ENCODE measurements around the gene FBXO11.
"Not testable (repeated sequence)": the region's sequence is repeated elsewhere in the genome, so short reads cannot be mapped to it uniquely, and the experiment has no call there.

Gene FBXO11

DNA sequence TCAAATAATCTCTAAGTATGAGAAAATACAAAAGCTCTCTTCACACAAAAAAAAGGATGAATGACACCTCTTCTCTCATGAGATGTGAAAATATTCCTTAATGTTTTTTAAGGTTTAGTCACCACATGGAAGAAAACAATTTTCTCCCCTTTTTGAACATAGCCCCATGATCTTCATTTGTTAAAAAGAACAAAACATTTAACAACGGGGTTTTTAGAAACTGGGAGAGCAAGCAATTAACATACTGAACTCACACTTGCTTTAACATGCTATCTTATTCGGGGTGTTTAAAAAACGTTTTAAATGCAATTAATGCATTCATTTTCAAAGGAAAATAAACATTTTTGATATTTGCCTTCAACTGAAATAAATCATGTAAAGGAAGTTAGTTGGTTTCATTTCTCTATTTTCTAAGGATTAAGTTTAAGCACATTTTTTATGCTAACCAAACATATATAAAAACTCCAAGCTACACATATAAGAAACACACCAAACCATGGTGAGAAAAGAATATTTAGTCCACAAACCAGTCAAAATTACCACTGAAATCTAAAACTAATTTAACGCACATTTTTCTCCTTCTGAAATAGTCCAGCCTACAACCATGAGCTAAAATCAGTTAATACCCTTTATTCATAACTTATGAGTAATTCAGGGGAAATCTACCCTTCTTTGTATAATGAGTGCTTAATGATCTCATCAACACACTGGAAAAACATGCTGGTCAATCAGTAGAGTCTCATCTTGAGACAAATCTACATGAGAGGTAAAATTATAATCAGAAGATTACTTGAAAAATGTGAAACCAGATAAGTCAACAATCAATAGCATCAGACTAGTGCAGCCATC, 8.2 kb downstream of the FBXO11 start:
- DNase-seq: no peak

DNA sequence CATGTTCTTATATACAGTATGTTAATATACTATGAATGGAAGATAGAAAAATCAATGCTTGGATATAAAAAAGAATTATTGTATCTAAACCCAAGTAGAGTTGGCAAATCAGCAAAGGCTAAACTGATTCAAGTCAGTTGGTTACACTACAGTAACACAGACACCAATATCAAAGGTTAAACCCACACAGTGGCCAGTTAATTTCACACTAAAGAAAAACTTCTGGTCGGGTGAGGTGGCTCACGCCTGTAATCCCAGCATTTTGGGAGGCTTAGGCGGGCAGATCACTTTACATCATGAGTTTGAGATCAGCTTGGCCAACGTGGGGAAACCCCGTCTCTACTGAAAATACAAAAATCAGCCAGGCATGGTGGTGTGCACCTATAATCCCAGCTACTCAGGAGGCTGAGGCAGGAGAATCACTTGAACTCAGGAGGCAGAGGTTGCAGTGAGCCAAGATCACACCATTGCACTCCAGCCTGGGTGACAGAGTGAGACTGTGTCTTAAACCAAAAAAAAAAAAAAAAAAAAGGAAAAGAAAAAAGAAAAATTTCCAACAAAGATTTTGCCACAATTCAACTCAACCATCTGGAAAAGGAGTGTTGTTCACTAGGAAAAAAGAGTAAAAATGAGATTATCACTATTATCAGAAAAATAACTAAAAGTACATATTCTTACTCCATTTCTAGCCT, 9.0 kb downstream of the FBXO11 start:
- DNase-seq: not testable (repeated sequence)

DNA sequence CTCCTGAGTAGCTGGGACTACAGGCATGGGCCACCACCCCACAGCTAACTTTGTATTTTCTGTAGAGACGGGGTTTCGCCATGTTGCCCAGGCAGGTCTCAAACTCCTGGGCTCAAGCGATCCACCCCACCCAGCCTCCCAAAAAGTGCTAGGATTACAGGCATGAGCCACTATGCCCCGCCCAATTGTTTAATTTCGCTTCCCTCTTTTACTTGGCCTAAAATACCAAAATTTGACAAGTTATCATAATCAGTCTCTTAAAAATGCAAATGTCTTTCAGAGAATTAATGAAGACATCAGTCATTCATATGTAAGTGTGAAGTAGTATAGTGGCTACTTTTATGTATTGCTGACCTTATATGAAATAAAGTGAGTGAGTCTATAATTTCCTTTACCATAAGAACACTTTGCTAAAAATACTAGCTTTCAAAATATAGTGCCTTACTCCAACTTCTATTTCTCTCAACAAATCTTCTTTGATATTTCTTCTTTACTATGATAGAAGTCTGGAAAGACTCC, 9.8 kb downstream of the FBXO11 start:
- no peak for DNase-seq

DNA sequence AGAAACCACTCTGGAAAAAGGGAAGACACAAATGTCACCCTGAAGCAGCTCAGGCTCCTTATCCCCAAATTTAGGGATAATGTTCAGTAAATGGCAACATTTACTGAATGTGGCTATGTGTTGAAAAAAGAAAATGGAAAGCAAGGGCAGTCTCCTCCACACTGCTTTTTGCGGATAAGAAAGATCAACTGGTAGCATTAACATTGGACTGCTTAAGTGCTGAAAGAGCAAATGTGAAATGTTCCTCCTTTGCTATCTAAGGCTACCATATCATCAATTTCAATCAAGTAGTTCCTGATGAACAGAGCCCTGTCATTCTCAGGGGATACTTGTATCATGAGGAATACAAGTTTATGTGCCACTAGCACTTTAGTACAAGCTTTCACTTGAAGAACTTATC, 12.5 kb downstream of the FBXO11 start:
- DNase-seq: no peak

DNA sequence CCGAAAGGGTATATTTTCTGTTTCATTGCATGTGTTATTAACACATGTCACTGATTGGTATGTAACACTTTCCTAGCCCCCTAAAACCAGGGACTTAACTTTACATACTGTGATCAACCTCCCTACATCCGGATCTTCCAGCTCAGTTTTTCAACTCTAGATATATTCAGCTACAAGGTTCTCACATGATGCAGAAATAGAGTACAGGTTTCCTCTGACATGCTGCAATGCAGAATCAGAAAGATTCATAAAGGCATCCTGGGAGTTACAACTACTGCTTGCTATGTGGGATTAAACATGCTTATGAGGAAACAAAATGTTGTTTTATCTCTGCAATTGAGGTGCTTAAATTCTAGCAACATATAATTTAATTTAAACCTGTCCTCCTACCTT, 14.0 kb downstream of the FBXO11 start:
- no peak for DNase-seq

DNA sequence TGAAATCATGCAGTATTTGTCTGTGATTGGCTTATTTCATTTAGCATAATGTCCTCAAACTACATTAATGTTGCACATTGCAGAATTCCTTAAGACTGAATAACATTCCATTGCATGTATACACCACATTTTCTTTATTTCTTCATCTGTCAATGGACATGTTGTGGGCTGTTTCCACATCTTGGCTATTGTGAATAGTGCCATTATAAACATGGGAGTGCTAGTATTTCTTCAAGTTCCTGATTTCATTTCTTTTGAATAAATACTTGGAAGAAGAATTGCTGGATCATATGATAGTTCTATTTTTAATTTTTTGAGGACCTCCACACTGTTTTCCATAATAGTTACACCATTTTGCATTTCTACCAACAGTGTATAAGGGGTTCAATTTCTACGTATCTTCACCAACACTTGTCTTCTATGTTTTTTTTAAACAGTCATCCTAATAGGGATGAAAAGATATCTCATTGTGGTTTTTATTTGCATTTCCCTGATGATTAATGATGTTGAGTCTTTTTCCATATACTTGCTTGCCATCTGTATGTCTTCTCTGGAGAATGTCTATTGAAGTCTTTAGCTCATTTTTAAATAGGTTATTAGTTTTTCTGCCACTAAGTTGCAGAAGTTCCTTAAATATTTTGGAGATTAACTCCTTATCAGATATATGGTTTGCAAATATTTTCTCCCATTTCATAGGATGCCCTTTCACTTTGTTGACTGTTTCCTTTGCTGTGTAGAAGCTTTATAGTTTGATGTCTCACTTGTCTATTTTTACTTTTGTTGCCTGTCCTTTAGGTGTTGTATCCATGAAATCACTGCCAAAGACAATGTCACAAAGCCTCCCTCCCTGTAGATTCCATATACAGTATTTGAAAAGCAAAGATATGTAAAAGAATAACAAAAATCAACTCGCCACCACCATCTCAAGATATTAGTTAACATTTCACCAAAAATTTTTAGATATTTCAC, 14.6 kb downstream of the FBXO11 start:
- no peak for DNase-seq

DNA sequence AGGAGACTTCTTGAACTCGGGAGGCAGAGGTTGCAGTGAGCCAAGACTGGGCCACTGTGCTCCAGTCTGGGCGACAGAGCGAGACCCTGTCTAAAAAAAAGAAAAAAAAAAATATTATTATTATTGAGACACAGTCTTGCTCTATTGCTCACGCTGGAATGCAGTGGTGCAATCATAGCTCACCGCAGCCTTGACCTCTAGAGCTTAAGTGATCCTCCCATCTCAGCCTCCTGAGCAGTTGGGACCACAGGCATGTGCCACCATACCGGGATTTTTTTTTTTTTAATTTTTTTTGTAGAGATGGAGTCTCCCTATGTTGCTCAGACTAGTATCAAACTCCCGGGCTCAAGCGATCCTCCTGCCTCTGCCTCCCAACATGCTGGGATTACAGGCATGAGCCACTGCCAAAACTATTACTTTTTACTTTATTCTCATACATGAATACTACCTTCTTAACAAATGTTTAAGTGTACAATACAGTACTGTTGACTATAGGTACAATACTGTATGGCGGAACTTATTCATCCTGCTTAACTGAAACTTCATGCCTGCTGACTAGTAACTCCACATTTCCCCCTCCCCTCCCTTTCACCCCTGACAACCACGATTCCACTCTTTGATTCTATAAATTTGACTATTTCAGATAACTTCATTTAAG, 15.5 kb downstream of the FBXO11 start:
- no peak for DNase-seq

DNA sequence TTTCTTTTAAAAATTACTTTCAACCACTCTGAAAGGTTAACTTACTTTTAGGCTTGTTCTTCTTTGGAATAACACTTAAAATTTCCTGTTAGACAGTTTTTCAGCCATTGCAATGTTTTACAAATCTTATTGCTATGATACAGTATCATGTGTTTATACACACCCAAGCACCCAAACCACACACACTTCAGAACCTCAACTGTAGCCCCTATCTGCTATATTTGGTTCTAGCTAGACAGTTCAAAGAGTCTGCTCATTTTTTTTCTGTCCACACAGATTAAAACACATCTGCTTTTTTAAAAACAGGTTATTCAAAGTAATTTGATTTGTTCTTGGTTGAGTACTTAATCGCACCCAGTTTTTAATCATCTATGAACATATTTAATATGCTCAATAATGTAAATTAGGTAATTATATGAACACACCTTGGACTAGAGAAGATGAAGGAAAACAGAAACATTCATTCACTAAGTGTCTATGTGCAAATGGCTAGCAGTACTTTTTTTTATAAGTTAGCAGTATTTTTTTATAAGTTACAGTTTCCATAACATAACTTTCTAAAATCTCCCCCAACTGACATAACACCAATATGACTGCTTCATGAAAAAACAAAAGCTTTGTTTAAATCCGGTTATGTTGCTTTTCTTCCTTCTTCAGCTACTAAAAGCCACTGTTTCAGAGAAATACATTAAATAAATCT, 17.6 kb downstream of the FBXO11 start:
- DNase-seq: no peak

DNA sequence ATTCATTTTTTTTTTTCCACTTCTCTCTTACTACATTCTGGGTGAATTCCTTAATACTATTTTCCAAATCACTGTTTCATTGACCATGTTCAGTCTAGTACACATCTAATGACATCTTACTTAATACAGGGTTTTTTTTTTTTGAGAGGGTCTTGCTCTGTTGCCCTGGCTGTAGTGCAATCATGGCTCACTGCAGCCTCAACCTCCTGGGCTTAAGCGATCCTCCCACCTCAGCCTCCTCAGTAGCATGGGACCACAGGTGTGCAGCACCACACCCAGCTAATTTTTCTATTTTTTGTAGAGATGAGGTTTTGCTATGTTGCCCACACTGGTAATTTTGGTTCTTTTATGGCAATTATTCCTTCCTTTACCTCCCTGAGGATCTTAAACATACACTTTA, 29.4 kb downstream of the FBXO11 start:
- no peak for DNase-seq

DNA sequence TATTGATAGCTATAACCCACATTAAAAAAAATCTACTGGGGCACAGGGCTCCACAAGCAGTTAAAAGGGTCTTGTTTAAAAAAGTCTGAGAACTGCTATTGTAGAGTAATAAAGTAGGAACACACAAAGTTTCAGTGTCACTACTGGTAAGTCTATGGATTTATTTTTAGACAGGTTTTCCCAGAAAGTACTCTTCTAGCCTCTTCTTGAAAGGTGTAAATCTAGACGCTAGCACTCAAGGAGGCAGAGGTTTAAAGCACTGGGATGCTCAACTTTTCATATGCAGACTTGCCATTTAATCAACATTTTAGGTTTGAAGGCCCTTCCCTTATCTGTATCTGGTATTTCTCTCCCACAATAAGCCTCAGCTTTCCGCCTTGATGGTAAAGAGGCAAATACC, 33.4 kb downstream of the FBXO11 start:
- DNase-seq: no peak

DNA sequence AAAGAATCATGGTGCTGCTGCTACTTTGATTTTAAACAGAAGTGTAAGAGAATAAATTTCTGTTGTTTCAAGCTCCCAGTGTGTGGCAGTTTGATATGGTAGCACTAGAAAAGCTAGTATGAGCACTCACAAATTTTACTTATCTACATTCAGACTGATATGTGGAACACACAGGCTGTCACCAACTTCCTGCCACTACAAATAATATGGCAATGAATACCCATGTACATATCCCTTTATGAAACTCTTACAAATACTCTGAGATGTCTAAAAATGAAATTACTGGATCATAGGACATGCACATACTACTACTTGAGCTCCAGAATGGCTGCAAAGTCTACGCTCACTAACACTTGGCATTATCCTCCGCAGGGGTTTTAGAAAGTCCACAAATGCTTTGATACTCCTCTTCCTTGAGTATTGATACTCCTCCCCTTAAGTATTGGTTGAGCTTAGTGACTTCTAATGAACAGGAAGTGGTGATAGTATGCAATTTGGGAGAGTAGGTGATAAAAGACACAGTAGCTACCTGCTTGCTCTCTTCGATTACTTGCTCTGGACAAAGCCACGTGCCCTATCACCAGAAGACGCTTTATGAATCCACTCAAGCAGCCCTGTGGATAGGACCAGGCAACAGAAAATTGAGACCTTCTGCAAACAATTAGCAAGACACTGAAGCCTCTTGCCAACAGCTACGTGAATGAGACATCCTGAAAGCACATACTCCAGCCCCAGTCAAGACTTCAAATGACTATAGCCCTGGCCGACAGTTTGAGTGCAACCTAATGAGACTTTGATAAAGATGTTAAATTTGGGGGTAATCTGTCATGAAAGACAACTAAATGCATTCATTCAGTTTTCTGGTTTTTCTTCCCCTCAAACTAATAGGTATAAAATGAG, 35.4 kb downstream of the FBXO11 start:
- no peak for DNase-seq

DNA sequence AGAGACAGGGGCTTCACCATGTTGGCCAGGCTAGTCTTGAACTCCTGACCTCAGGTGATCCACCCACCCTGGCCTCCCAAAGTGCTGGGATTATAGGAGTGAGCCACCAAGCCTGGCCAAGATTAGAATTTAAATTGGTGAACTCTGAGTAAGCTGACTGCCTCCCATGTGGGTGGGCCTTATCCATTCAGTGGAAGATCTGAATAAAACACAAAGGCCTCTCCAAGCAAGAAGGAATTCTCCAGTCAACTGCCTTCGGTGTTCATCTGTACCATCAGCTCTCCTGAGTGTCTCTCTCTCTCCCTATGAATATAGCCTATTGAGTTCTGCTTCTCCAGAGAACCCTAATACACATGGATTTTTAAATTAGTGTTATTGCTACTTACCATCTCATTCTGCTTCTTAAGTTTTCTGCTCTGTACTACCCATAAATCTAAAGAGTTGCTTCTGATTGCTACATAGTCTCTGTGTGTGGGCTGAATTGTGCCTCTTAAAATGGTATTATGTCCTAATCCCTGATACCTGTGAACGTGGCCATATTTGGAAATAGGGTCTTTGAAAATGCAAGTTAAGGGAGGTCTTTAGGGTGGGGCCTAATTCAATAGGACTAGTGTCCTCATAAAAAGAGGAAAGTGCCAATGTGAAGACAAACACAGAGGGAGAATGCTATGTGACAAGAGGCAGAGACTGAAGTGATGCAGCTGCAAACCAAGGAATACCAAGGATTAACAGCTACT, 36.3 kb downstream of the FBXO11 start:
- DNase-seq: no peak

DNA sequence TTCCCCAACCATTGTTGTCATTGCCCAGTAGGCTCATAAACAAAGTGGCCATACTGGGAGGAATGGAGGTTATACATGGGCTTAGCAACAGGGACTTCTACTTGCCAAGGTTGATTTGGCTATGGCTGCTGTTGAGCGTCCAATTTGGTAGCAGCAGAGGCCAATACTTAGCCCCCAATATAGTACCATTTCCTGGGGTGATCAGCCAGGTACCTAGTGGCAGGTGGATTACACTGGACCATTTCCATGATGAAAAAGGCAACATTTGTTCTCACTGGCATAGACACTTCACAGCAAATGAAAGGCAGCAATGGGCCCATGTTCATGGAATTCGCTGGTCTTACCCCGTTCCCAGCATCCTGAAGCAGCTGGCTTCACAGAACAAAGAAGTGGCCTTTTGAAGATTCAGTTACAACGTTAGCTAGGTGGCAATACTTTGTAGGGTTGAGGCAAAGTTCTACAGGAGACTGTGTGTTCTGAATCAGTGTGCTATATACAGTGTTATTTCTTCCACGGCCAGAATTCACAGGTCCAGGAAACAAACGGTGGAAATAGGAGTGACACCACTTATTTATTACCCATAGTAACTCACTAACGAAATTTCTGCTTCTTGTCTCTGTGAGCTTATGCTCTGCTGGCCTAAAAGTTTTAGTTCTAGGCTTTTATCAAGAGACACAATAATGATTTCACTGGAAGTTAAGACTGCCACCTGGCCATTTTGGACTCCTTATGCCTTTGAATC, 37.5 kb downstream of the FBXO11 start:
- DNase-seq: no peak

DNA sequence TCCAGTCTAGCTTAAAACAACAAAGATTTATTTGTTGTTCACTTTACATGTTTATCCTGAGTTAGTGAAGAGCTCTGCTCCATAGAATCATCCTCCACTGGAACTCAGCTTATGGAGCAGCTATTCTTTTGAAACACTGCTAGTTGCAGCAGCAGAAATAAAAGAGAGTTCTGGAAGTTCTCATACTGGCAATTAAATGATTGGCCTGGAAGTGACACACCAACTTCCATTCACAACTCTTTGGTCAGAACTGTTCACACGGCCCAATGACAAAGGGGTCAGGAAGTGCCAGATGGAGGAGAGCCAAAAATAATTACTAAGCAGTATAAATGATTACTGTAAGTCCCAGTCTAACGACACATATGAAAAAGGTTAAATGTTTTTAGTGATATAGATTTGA, 39.1 kb downstream of the FBXO11 start:
- no peak for DNase-seq

DNA sequence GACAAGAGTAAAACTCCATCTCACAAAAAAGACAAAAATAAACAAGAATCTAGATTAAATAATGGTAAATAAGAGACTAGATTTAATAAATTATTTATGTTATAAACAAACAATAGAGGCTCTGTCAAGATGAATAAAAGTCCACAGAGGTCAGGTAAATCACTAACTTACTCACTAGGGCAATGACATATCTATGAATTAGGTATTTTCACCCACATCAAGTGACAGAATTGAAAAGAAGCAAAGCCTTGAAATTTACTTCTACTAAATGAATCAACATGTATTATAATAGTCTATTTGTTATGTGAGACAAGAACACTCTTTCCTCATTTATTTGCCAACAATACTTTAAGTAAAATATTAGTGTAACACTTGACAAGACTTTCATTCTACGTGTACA, 41.7 kb downstream of the FBXO11 start:
- no peak for DNase-seq

DNA sequence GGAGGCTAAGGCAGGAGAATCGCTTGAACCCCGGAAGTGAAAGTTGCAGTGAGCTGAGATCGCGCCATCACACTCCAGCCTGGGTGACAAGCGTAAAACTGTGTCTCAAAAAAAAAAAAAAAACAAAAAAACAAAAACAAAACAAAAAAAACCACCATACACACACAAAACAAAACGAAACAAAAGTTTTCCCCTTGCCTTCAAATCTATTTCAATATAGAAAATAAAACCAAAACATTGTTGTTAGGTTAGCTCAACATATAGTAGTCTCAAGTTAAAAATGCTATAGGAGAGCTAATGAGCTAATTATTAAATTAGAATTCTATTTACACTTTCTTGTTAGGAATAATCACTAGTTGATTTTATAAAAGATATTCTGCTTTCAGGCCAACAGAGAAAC, 43.3 kb downstream of the FBXO11 start:
- no peak for DNase-seq

DNA sequence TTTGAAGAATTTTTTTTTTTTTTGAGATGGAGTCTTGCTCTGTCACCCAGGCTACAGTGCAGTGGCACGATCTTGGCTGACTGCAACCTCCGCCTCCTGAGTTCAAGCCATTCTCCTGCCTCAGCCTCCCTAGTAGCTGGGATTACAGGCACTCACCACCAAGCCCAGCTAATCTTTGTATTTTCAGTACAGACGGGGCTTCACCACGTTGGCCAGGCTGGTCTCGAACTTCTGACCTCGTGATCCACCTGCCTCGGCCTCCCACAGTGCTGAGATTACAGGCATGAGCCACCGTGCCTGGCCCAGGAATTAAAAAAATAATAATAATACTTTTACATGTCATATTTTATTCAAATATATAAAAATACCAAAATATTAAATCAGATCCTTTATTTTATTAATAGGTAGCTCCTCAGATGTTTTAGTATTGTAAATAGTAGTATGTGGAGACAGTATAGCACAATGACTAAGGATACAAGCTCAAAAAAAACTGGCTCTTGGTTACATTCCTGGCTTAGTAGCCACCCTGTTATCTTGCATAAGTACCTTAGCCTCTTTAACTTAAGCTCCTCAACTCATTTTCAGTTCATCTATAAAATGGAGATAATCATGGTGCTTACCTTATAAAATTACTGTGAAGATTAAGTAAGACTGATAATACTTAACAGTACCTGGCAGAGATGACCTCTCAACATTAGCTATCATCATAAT, 53.1 kb downstream of the FBXO11 start:
- not testable (repeated sequence) for DNase-seq

DNA sequence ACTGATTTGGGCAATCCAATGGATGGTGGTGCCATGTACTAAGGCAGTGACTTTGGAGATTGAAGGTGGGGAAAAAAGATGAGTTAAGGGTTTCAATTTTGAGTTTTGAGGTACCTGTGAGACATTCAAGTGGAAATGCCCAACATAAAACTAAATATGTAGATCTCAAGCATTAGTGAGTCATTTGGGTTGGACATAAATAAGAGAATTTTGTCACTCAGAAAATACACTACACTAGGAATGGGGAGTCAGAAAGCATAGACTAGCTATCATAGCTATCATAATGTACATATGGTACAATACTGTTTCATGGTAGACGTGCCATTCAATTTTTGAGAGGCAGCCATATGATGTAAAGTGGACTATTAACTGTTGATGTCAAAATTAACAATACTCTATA, 56.1 kb downstream of the FBXO11 start:
- no peak for DNase-seq

DNA sequence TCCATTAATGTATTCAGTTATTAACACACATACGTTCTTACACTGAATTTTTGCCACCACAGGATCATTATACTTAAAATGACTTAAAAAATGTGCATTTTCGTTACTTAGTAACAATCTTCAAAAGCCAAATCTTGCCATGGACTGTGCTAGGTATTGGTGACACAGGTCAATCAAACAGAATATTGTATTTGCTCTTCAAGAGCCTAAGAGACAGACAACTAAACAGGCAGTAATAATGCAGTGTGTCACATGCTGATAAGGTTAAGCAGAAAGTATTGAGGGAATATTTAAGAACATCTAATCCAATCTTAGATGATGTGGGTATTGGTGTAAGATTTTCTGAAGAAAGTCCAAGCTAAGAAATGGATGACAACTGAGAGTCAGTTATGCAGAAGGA, 56.9 kb downstream of the FBXO11 start:
- no peak for DNase-seq

All from NCI-H526 treated with DMSO at 0.1 percent for 48 hours (cell line).